Measurements from ENCODE around the gene SCCPDH.

Gene SCCPDH

DNA sequence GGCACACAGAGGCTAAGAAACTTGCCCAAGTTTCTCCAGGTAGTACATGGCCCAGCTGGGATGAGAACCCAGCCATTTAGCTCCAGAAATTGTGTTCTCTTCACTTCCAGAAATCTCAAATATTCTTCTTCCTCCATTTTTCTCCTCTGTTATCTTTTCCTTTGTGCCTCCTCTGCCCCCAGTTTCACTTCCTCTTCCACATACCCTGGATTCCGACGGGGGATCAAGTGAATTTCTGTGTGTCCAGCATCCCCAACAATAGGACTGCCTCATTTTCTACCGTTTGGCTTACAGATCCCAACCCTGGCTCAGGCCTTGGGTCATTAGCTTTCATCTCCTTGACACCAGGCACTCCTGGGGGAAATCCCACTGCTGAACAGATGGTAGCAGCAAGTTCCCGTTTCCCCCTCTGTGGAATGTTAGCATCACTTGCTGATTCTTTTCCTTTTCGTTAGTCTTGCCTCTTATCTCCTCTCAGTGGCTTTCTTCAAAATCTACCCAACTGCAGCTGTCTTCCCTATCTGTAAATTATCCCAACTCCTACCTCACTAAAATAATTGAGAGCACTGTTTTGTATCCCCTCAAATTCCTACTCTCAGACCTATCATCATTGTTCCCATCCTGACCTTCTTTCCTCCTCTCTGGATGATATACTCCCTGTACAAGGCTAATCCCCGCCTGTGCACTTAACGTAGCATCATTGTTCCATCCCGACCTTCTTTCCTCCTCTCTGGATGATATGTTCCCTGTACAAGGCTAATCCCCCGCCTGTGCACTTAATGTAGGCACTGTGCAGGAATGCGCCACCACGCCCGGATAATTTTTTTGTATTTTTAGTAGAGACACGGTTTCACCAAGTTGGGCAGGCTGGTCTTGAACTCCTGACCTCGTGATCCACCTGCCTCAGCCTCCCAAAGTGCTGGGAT is 36.5 kb downstream of the SCCPDH start:
- Histone ChIP-seq H3K36me3 (ENCODE audit: insufficient read depth, low read length) (peaks cover 67% of the 10 kb centered on the region), H3K4me2 (ENCODE audit: low read length) (no peak overlapping the region), H2AFZ (ENCODE audit: low read length) (no peak overlapping the region), H3K9ac (ENCODE audit: low read length) (no peak overlapping the region), H3F3A (ENCODE audit: insufficient read depth, low read length) (no peaks in the 10 kb centered on the region), H3K79me2 (ENCODE audit: insufficient read depth, low read length) (no peaks in the 10 kb centered on the region), H3K27me3 (ENCODE audit: insufficient read depth, low read length) (no peaks in the 10 kb centered on the region), H3K4me3 (ENCODE audit: low read depth, low read length, poor library complexity, severe bottlenecking) (no peak overlapping the region), H3K27ac (ENCODE audit: low read depth, low read length, poor library complexity, severe bottlenecking) (no peak overlapping the region), H3K9me2 (ENCODE audit: low read depth, low read length) (no peaks in the 10 kb centered on the region), H4K20me1 (ENCODE audit: insufficient read depth, low read length) (no peaks in the 10 kb centered on the region), H3K9me3 (ENCODE audit: low read length) (no peaks in the 10 kb centered on the region), H3K4me1 (ENCODE audit: insufficient read depth, low read length, severe bottlenecking) (peaks cover 5% of the 10 kb centered on the region)
- TF ChIP-seq, protein P1, sequence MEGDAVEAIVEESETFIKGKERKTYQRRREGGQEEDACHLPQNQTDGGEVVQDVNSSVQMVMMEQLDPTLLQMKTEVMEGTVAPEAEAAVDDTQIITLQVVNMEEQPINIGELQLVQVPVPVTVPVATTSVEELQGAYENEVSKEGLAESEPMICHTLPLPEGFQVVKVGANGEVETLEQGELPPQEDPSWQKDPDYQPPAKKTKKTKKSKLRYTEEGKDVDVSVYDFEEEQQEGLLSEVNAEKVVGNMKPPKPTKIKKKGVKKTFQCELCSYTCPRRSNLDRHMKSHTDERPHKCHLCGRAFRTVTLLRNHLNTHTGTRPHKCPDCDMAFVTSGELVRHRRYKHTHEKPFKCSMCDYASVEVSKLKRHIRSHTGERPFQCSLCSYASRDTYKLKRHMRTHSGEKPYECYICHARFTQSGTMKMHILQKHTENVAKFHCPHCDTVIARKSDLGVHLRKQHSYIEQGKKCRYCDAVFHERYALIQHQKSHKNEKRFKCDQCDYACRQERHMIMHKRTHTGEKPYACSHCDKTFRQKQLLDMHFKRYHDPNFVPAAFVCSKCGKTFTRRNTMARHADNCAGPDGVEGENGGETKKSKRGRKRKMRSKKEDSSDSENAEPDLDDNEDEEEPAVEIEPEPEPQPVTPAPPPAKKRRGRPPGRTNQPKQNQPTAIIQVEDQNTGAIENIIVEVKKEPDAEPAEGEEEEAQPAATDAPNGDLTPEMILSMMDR (IDR thresholded peaks at IDR 0.05; ENCODE audit: low read length): no peak
- no peak for TF ChIP-seq EZH2 (IDR thresholded peaks at IDR 0.05; ENCODE audit: borderline replicate concordance, low read length)

DNA sequence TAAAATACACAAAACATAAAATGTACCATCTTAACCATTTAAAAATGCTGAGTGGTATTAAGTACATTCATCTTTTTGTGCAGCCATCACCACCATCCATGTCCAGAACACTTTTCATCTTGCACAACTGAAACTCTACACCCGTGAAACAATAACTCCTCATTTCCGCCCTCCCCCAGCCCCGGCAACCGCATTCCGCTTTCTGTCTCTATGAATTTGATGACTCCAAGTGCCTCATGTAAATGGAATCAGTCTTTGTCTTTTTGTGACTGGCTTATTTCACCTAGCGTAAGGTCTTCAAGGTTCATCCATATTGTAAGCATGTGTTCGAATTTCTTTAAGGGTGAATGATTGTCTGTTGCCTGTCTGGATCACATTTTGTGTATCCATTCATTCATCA is 37.2 kb downstream of the SCCPDH start:
- H3K36me3 ChIP-seq (ENCODE audit: insufficient read depth, low read length): peaks cover 74% of the 10 kb centered on the region
- no peaks in the 10 kb centered on the region for H4K20me1 ChIP-seq (ENCODE audit: insufficient read depth, low read length)
- H3F3A ChIP-seq (ENCODE audit: insufficient read depth, low read length): no peaks in the 10 kb centered on the region

DNA sequence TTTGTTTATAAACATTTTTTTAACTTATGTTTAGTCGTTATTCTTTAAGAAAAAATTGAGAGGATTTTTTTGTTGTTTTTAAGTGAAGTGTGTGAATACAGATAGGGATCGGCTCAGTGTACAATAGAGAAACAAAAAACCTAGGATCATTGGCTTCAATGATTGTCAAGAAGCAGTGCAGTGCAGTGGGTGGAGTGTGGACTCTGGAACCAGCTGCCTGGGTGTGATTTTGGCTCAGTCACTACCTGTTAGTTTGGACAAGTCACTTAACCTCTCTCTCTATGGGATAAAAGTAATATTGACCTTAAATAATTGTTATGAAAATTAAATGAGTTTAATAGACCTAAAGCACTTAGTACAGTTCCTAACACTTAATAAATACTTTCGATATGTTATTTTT is 41.3 kb downstream of the SCCPDH start:
- H3K4me3 ChIP-seq (ENCODE audit: low read depth, low read length, poor library complexity, severe bottlenecking): no peak overlapping the region
- H3F3A ChIP-seq (ENCODE audit: insufficient read depth, low read length): no peaks in the 10 kb centered on the region
- H3K9me2 ChIP-seq (ENCODE audit: low read depth, low read length): no peaks in the 10 kb centered on the region
- no peaks in the 10 kb centered on the region for H3K4me1 ChIP-seq (ENCODE audit: insufficient read depth, low read length, severe bottlenecking)
- H3K4me2 ChIP-seq (ENCODE audit: low read length): no peak overlapping the region
- H4K20me1 ChIP-seq (ENCODE audit: insufficient read depth, low read length): no peaks in the 10 kb centered on the region
- H3K9me3 ChIP-seq (ENCODE audit: low read length): no peaks in the 10 kb centered on the region
- no peak overlapping the region for H3K9ac ChIP-seq (ENCODE audit: low read length)
- TF ChIP-seq EZH2 (IDR thresholded peaks at IDR 0.05; ENCODE audit: borderline replicate concordance, low read length): no peak
- H2AFZ ChIP-seq (ENCODE audit: low read length): no peak overlapping the region
- no peaks in the 10 kb centered on the region for H3K27me3 ChIP-seq (ENCODE audit: insufficient read depth, low read length)
- H3K27ac ChIP-seq (ENCODE audit: low read depth, low read length, poor library complexity, severe bottlenecking): no peak overlapping the region
- H3K36me3 ChIP-seq (ENCODE audit: insufficient read depth, low read length): peaks cover 83% of the 10 kb centered on the region
- no peaks in the 10 kb centered on the region for H3K79me2 ChIP-seq (ENCODE audit: insufficient read depth, low read length)

More for the DNA sequence above, 37.2 kb downstream of the SCCPDH start:
- Histone ChIP-seq H2AFZ (ENCODE audit: low read length) (no peak overlapping the region), H3K4me3 (ENCODE audit: low read depth, low read length, poor library complexity, severe bottlenecking) (no peak overlapping the region), H3K9me2 (ENCODE audit: low read depth, low read length) (no peaks in the 10 kb centered on the region), H3K4me1 (ENCODE audit: insufficient read depth, low read length, severe bottlenecking) (peaks cover 5% of the 10 kb centered on the region), H3K4me2 (ENCODE audit: low read length) (no peak overlapping the region), H3K27me3 (ENCODE audit: insufficient read depth, low read length) (no peaks in the 10 kb centered on the region), H3K79me2 (ENCODE audit: insufficient read depth, low read length) (no peaks in the 10 kb centered on the region), H3K9ac (ENCODE audit: low read length) (no peak overlapping the region), H3K9me3 (ENCODE audit: low read length) (no peaks in the 10 kb centered on the region), H3K27ac (ENCODE audit: low read depth, low read length, poor library complexity, severe bottlenecking) (no peak overlapping the region)
- TF ChIP-seq, protein P1 (IDR thresholded peaks at IDR 0.05; ENCODE audit: low read length): no peak
- TF ChIP-seq EZH2 (IDR thresholded peaks at IDR 0.05; ENCODE audit: borderline replicate concordance, low read length): no peak
